Muscle of back (tissue), 11 donors: ENCODE results near the gene ENTPD6. TPM values are rescaled to one million over a fixed set of nuclear protein-coding genes. Genes with fewer than 3 reads are reported as not detected.

ENCODE experiments used
- DNase-seq, 3 donors: peaks; one replicate each; pipeline versions ENCODE4 v3.0.0 to v3.0.0-alpha.2; 2013
- polyA plus RNA-seq, 10 donors: library from polyadenylated mRNA; unstranded; fragments of 120-200 nt; gene quantifications; one replicate each; pipeline ENCODE4 v1.2.1, GENCODE V29; 2013; ENCODE audit not compliant: insufficient read length in 10 of 10

The ENTPD6 gene
- polyA plus RNA-seq, 10 donors = 26.3 to 42.5 (median 33.8) TPM

- no peak for DNase-seq
These were observed 11.8 kb downstream of the ENTPD6 start for GRCh38 chr20:25207149-25207959.

- DNase-seq = no peak
These were observed 12.5 kb downstream of the ENTPD6 start for GRCh38 chr20:25207960-25208534.

GRCh38 chr20:25209400-25209799 is 13.9 kb downstream of the ENTPD6 start:
- DNase-seq = no peak

GRCh38 chr20:25209911-25210310 is 14.4 kb downstream of the ENTPD6 start:
- no peak for DNase-seq

GRCh38 chr20:25211273-25211672 is 15.8 kb downstream of the ENTPD6 start:
- no peak for DNase-seq

- DNase-seq = no peak
These were observed 16.7 kb downstream of the ENTPD6 start for GRCh38 chr20:25212242-25212641.

- DNase-seq = no peak
These were observed 18.3 kb downstream of the ENTPD6 start for GRCh38 chr20:25213566-25214425.

- DNase-seq = no peak
These were observed 18.9 kb downstream of the ENTPD6 start for GRCh38 chr20:25214426-25214790.

- DNase-seq = no peak
These were observed 19.3 kb downstream of the ENTPD6 start for GRCh38 chr20:25214819-25215218.

- no peak for DNase-seq
These were observed 20.0 kb downstream of the ENTPD6 start for GRCh38 chr20:25215521-25215920.

- DNase-seq = no peak
These were observed 20.9 kb downstream of the ENTPD6 start for GRCh38 chr20:25216199-25216945.

- DNase-seq = no peak
These were observed 21.9 kb downstream of the ENTPD6 start for GRCh38 chr20:25217161-25218108.

GRCh38 chr20:25218109-25218486 is 22.6 kb downstream of the ENTPD6 start:
- no peak for DNase-seq

GRCh38 chr20:25218492-25218891 is 23.0 kb downstream of the ENTPD6 start:
- DNase-seq = no peak

- DNase-seq = no peak
These were observed 23.9 kb downstream of the ENTPD6 start for GRCh38 chr20:25219365-25219764.

- DNase-seq = peak in 1 of 3 donors; percentile 55
These were observed 24.7 kb downstream of the ENTPD6 start for GRCh38 chr20:25220021-25220730.

GRCh38 chr20:25220810-25221591 is 25.5 kb downstream of the ENTPD6 start:
- no peak for DNase-seq

GRCh38 chr20:25221592-25222460 is 26.3 kb downstream of the ENTPD6 start:
- peak; percentile 37 to 87 (median 48) for DNase-seq
